IMR-90 (cell line): ENCODE measurements around the gene RNF19B. TPM values are rescaled to one million over a fixed set of nuclear protein-coding genes. Genes with fewer than 3 reads are reported as not detected.

Source experiments
- ATAC-seq: fragments of 200-7000 bp; cut with Tn5 transposase; 2 replicates; pipeline ENCODE4 v1.9.1; 2020; ENCODE audit warnings: low read depth, mild to moderate bottlenecking, moderate library complexity
- BruUV-seq: library from RNA; stranded (reverse); fragments of 400-500 nt; replicated peaks from 2 replicates; lab custom pipeline; 2021; lab: Mats Ljungman, UMichigan
- CTCF ChIA-PET: fragments of 300-600 bp; formaldehyde crosslinking; extraction: SDS; loops from one replicate; lab custom pipeline; 2021; ENCODE audit warnings: antibody characterized with exemption; lab: Yijun Ruan, JAX
- POLR2A ChIA-PET: fragments of 300-600 bp; sonication (Branson Sonifier 250); formaldehyde crosslinking; loops from one replicate; lab custom pipeline; 2022; ENCODE audit warnings: antibody characterized with exemption; ENCODE audit not compliant: unreplicated experiment; lab: Charles Lee
- DNase-seq: peaks from one replicate; pipeline ENCODE4 v3.0.0; 2013
- H2AFZ ChIP-seq: replicated peaks from 2 replicates; pipeline ENCODE3; 2013; ENCODE audit warnings: low read length, mild to moderate bottlenecking; ENCODE audit not compliant: poor library complexity
- H2AK5ac ChIP-seq: 2 replicates; pipeline ENCODE4 v1.6.1; 2013; ENCODE audit warnings: low read depth, low read length, inconsistent platforms
- H2AK9ac ChIP-seq: replicated peaks from 2 replicates; pipeline ENCODE3; 2013; ENCODE audit warnings: mild to moderate bottlenecking, low read depth, low read length, moderate library complexity; ENCODE audit not compliant: poor library complexity
- H2BK120ac ChIP-seq: 2 replicates; pipeline ENCODE4 v1.6.1; 2013; ENCODE audit warnings: low read depth, low read length, inconsistent platforms
- H2BK15ac ChIP-seq: 3 replicates; pipeline ENCODE4 v1.6.1; 2013; ENCODE audit warnings: low read depth, low read length, inconsistent platforms
- H2BK20ac ChIP-seq: 2 replicates; pipeline ENCODE4 v1.6.1; 2013; ENCODE audit warnings: low read depth, mild to moderate bottlenecking, inconsistent platforms, low read length, moderate library complexity
- H2BK5ac ChIP-seq: 2 replicates; pipeline ENCODE4 v1.6.1; 2013; ENCODE audit warnings: mild to moderate bottlenecking, low read depth, low read length, inconsistent platforms; ENCODE audit not compliant: poor library complexity, severe bottlenecking
- H3K14ac ChIP-seq: replicated peaks from 2 replicates; pipeline ENCODE4 v1.6.1; 2013; ENCODE audit warnings: low read depth, low read length, inconsistent platforms
- H3K18ac ChIP-seq: 2 replicates; pipeline ENCODE4 v1.6.1; 2013; ENCODE audit warnings: low read depth, low read length, control low read depth
- H3K23ac ChIP-seq: 2 replicates; pipeline ENCODE4 v1.6.1; 2013; ENCODE audit warnings: low read depth, low read length, inconsistent platforms
- H3K27ac ChIP-seq: 2 replicates; pipeline ENCODE4 v1.5.1; 2013; ENCODE audit warnings: mild to moderate bottlenecking, control low read depth, low read length; ENCODE audit not compliant: insufficient read depth
- H3K27me3 ChIP-seq: 2 replicates; pipeline ENCODE4 v1.6.1; 2013; ENCODE audit warnings: low read length; ENCODE audit not compliant: control insufficient read depth, insufficient read depth
- H3K36me3 ChIP-seq: 2 replicates; pipeline ENCODE4 v1.6.1; 2013; ENCODE audit warnings: low read length, mixed read lengths; ENCODE audit not compliant: control insufficient read depth, insufficient read depth
- H3K4ac ChIP-seq: 2 replicates; pipeline ENCODE4 v1.6.1; 2013; ENCODE audit warnings: low read depth, low read length, inconsistent platforms
- H3K4me1 ChIP-seq: 2 replicates; pipeline ENCODE4 v1.6.1; 2013; ENCODE audit warnings: low read length, mixed read lengths; ENCODE audit not compliant: control insufficient read depth, insufficient read depth
- H3K4me2 ChIP-seq: 2 replicates; pipeline ENCODE4 v1.6.1; 2013; ENCODE audit warnings: low read depth, mild to moderate bottlenecking, control low read depth, low read length, moderate library complexity
- H3K4me3 ChIP-seq: 2 replicates; pipeline ENCODE4 v1.5.1; 2013; ENCODE audit warnings: low read depth, mild to moderate bottlenecking, control low read depth, low read length, moderate library complexity; ENCODE audit not compliant: insufficient read depth
- H3K56ac ChIP-seq: 2 replicates; pipeline ENCODE4 v1.6.1; 2013; ENCODE audit warnings: low read length, inconsistent platforms; ENCODE audit not compliant: insufficient read depth; ENCODE audit errors: extremely low read depth
- H3K79me1 ChIP-seq, 2 experiments: 2 replicates each; pipeline ENCODE4 v1.6.1; 2013; ENCODE audit warnings: low read length in 2 of 2, inconsistent platforms in 1 of 2, low read depth in 1 of 2
- H3K9ac ChIP-seq: 2 replicates; pipeline ENCODE4 v1.6.1; 2013; ENCODE audit warnings: low read depth, low read length, control low read depth
- H3K9me1 ChIP-seq: 2 replicates; pipeline ENCODE4 v1.6.1; 2013; ENCODE audit warnings: low read length, inconsistent platforms; ENCODE audit not compliant: insufficient read depth
- H3K9me3 ChIP-seq: 2 replicates; pipeline ENCODE4 v1.6.1; 2013; ENCODE audit warnings: low read length; ENCODE audit not compliant: control insufficient read depth, insufficient read depth
- H4K20me1 ChIP-seq: 2 replicates; pipeline ENCODE4 v1.6.1; 2013; ENCODE audit warnings: low read length, inconsistent platforms; ENCODE audit not compliant: insufficient read depth
- H4K5ac ChIP-seq: 2 replicates; pipeline ENCODE4 v1.6.1; 2013; ENCODE audit warnings: mild to moderate bottlenecking, low read depth, low read length, control low read depth
- H4K8ac ChIP-seq, 2 experiments: 2 replicates each; pipeline ENCODE4 v1.6.1; 2013; ENCODE audit warnings: low read depth in 2 of 2, low read length in 2 of 2, control low read depth in 1 of 2, inconsistent platforms in 1 of 2
- H4K91ac ChIP-seq: 2 replicates; pipeline ENCODE4 v1.6.1; 2013; ENCODE audit warnings: low read depth, low read length, inconsistent platforms; ENCODE audit not compliant: insufficient read depth
- BHLHE40 ChIP-seq: fragments of 150-350 bp; IDR thresholded peaks from 2 replicates; pipeline ENCODE4 v1.6.1; 2016; ENCODE audit warnings: mild to moderate bottlenecking, low read depth, low read length
- CHD1 ChIP-seq: IDR thresholded peaks from 2 replicates; pipeline ENCODE4 v1.6.1; 2012; ENCODE audit warnings: low read depth, low read length, improper control_type of control experiment
- NFE2L2 ChIP-seq: fragments of 150-350 bp; IDR thresholded peaks from 2 replicates; pipeline ENCODE4 v1.6.1; 2016; ENCODE audit warnings: low read depth, mild to moderate bottlenecking, low read length
- WGBS, 2 experiments: methylation state at CpG; one replicate each; pipeline versions ENCODE4 v1.1.5 to v1.1.7; 2013; ENCODE audit warnings: missing lambda C conversion rate in 2 of 2; ENCODE audit not compliant: insufficient read length in 1 of 2; ENCODE audit errors: extremely low coverage in 2 of 2; 5-methylcytosine and 5-hydroxymethylcytosine counted together
- dilution Hi-C: fragments of 300-500 bp; cut with HindIII; formaldehyde crosslinking; loops from one replicate; pipeline ENCODE4 v1.14.3; 2018; ENCODE audit warnings: low sequenced_read_pairs; ENCODE audit not compliant: unreplicated experiment
- in situ Hi-C: fragments of 300-500 bp; cut with MboI; formaldehyde crosslinking; loops from 3 replicates; pipeline ENCODE4 v1.14.3; 2019; ENCODE audit warnings: low sequenced_read_pairs, inconsistent platforms, mixed read lengths
- intact Hi-C: fragments of 100-400 bp; cut with micrococcal nuclease; formaldehyde crosslinking; loops from 2 replicates; pipeline ENCODE4 v1.10.0; 2022
- polyA plus RNA-seq, 3 experiments: library from polyadenylated mRNA; depleted of rRNA; stranded (reverse); fragments of >200 nt; gene quantifications; 2 replicates each; pipeline ENCODE4 v1.2.3, GENCODE V29; 2012; ENCODE audit warnings: low replicate concordance in 1 of 3
- total RNA-seq: library from RNA; depleted of rRNA; stranded (reverse); fragments of >200 nt; gene quantifications from 2 replicates; pipeline ENCODE4 v1.2.3, GENCODE V29; 2012
- TF ChIP-seq, protein P1 (sequence below): fragments of 150-350 bp; IDR thresholded peaks from 2 replicates; pipeline ENCODE4 v1.6.1; 2016; ENCODE audit warnings: low read depth, mild to moderate bottlenecking, low read length, moderate library complexity, borderline replicate concordance

Gene RNF19B
- total and polyA plus RNA-seq, 2 of the 4 experiments (the other 2 are of a cell fraction) = 10.0 to 11.6 TPM

DNA sequence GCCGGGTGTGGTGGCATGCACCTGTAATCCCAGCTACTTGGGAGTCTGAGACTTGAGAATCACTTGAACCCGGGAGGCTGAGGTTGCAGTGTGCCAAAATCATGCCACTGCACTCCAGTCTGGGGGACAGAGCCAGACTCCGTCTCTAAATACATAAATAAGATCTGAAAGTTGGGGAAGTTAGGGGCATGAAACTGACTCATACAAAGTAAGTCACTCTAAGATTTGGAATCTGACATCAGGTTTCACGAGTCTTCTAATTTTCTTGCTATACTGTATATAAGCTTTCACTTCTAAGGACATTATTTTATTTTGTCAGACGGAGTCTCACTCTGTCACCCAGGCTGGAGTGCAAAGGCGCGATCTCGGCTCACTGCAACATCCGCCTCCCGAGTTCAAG lies 30.1 kb downstream of the RNF19B start:
- no peak overlapping the region for H3K23ac ChIP-seq
- no peak overlapping the region for H2AK5ac ChIP-seq
- no peak overlapping the region for H4K5ac ChIP-seq
- no peak overlapping the region for H3K4ac ChIP-seq
- 100% methylated on average over 1 of the region's 10 CpGs; no CpG with 5 or more reads in 1 of the 2 experiments for WGBS, 2 experiments
- H4K20me1 ChIP-seq = no peaks in the 10 kb centered on the region
- H2AFZ ChIP-seq = no peak overlapping the region
- ChIA-PET CTCF (interaction anchor here (2.4 to 2.6 kb wide), 2 partner anchors 73 to 120 kb away, joined by 7 to 16 read pairs; no protein-coding TSS in a partner anchor), POLR2A (no interaction called here)
- H3K36me3 ChIP-seq = peaks cover 9% of the 10 kb centered on the region
- H3K27me3 ChIP-seq = no peaks in the 10 kb centered on the region
- peaks cover 3 to 5% of the 10 kb centered on the region in 2 experiments; a peak in 1 of 4 replicates for H3K79me1 ChIP-seq
- no TSS peak for BruUV-seq
- H3K9ac ChIP-seq = no peak overlapping the region
- H2BK120ac ChIP-seq = no peak overlapping the region
- TF ChIP-seq CHD1 (no peak), NFE2L2 (no peak), BHLHE40 (no peak)
- TF ChIP-seq, protein P1, sequence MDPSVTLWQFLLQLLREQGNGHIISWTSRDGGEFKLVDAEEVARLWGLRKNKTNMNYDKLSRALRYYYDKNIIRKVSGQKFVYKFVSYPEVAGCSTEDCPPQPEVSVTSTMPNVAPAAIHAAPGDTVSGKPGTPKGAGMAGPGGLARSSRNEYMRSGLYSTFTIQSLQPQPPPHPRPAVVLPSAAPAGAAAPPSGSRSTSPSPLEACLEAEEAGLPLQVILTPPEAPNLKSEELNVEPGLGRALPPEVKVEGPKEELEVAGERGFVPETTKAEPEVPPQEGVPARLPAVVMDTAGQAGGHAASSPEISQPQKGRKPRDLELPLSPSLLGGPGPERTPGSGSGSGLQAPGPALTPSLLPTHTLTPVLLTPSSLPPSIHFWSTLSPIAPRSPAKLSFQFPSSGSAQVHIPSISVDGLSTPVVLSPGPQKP = no peak
- H4K91ac ChIP-seq = no peak overlapping the region
- no peaks in the 10 kb centered on the region for H3K9me3 ChIP-seq
- H3K4me1 ChIP-seq = peaks cover 6% of the 10 kb centered on the region
- H2BK15ac ChIP-seq = no peak overlapping the region
- H4K8ac ChIP-seq = no peak overlapping the region
- ATAC-seq (no peak), DNase-seq (no peak)
- H3K4me3 ChIP-seq = no peak overlapping the region
- in situ Hi-C loops = loop anchor here (5.0 to 10.0 kb wide), 2 partner anchors 73 to 120 kb away; no protein-coding TSS in a partner anchor
- no peak overlapping the region for H3K27ac ChIP-seq
- H2BK5ac ChIP-seq = no peak overlapping the region
- H2AK9ac ChIP-seq = no peak overlapping the region
- no peak overlapping the region for H3K14ac ChIP-seq
- H3K56ac ChIP-seq = no peak overlapping the region
- dilution Hi-C loops = no loop called here
- H3K4me2 ChIP-seq = no peak overlapping the region
- no peak overlapping the region for H3K18ac ChIP-seq
- no peak overlapping the region for H2BK20ac ChIP-seq
- intact Hi-C loops = no loop called here
- no peaks in the 10 kb centered on the region; the same call in 1 of the 2 replicates for H3K9me1 ChIP-seq
